GM10248 (cell line): ENCODE results near the gene DNAJC30.
"Not testable (repeated sequence)": the region's sequence is repeated elsewhere in the genome, so short reads cannot be mapped to it uniquely, and the experiment has no call there.

Experiments
- CTCF ChIA-PET: fragments of 300-600 bp; sonication (Branson Sonifier 250); formaldehyde crosslinking; extraction: SDS; loops from one replicate; lab custom pipeline; 2021; ENCODE audit warnings: antibody characterized with exemption; lab: Yijun Ruan, JAX
- POLR2A ChIA-PET: fragments of 350-650 bp; sonication (Branson Sonifier 250); formaldehyde crosslinking; extraction: SDS; loops from one replicate; lab custom pipeline; 2020; ENCODE audit warnings: antibody characterized with exemption; lab: Yijun Ruan, JAX
- DNase-seq: peaks from one replicate; pipeline ENCODE4 v3.0.0; 2012; ENCODE audit errors: extremely low spot score
- CTCF ChIP-seq: IDR thresholded peaks from 2 replicates; pipeline ENCODE4 v1.5.1; 2012; ENCODE audit warnings: mild to moderate bottlenecking, low read depth; ENCODE audit errors: extremely low read depth, missing control alignments, control extremely low read depth

Gene DNAJC30

GRCh38 chr7:73680501-73680900 is 2.8 kb downstream of the DNAJC30 start:
- ChIA-PET CTCF (no interaction called here), POLR2A (no interaction called here)
- no peak for DNase-seq
- no peak for TF ChIP-seq CTCF

DNA sequence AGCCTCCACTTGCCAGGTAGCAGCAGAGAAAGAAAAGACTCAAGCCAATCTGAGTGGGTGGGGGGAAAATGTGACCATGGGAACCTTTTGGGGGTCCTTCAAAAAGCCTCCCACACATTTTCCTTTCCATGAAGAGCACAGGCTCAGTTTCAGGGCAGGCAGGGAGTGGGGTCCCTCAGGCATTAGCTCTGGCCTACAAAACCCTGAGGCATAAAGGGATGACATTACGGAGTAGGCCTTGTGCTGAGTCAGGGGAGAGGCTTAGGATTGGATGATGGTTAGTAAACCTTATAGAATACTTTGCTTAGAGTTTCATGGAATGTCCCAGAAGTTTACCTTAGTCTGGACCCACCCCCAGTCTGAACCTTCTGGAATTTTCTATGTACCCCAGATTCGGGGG is 3.5 kb downstream of the DNAJC30 start:
- DNase-seq = no peak
- CTCF ChIA-PET = no interaction called here
- TF ChIP-seq CTCF = no peak
- POLR2A ChIA-PET = no interaction called here

GRCh38 chr7:73678862-73679261 is 4.4 kb downstream of the DNAJC30 start:
- DNase-seq = no peak
- no peak for TF ChIP-seq CTCF
- POLR2A ChIA-PET = no interaction called here
- CTCF ChIA-PET = no interaction called here

GRCh38 chr7:73676062-73676461 is 7.2 kb downstream of the DNAJC30 start:
- DNase-seq, POLR2A ChIA-PET: not testable (repeated sequence)
- CTCF ChIA-PET = interaction anchor here (0.8 kb wide), 1 partner anchor 8 kb away, joined by 3 read pairs; no protein-coding TSS in a partner anchor

DNA sequence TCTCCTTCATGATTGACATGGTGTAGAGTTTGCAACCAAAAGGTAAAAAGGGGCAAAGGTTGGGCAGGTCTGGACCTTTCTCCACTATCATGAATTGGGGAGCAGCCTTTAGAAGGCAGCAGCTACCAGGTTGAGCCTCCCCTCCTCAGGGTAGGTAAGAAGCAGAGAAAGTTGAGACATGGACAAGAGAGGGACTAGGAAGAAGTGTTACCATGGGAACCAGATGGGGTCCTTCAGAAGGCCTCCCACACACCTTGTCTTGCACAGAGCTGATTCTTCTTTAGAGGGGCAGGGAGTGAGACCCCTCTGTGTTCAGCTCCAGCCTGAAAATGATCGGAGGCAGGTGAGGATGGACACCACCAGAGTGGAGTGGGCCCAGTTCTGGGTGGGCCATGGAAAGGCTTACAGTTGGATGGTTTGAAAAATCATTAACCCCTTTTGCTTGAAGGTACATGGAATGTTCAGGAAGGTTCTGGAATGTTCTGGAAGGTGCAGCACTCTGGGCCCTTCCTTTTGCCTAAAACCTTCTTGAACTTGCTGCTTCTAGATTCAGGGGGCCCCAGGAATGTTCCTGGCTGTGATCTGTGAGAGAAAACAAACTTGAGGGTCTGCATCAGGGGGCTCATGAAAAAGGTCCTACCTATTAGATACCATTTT is 8.7 kb downstream of the DNAJC30 start:
- ChIA-PET POLR2A (interaction anchor here (0.5 kb wide), 1 partner anchor 74 kb away, joined by 5 read pairs; no protein-coding TSS in a partner anchor), CTCF (interaction anchor here (0.5 to 1.4 kb wide), 3 partner anchors 10 to 68 kb away, joined by 3 to 9 read pairs (median 3); no protein-coding TSS in a partner anchor)
- TF ChIP-seq CTCF = no peak
- DNase-seq = no peak

- no peak for TF ChIP-seq CTCF
- ChIA-PET CTCF (interaction anchor here (1.1 to 1.8 kb wide), 2 partner anchors 65 to 92 kb away, joined by 3 to 7 read pairs; no protein-coding TSS in a partner anchor), POLR2A (no interaction called here)
- DNase-seq = no peak
Observed at GRCh38 chr7:73671857-73672445, 11.3 kb downstream of the DNAJC30 start.

DNA sequence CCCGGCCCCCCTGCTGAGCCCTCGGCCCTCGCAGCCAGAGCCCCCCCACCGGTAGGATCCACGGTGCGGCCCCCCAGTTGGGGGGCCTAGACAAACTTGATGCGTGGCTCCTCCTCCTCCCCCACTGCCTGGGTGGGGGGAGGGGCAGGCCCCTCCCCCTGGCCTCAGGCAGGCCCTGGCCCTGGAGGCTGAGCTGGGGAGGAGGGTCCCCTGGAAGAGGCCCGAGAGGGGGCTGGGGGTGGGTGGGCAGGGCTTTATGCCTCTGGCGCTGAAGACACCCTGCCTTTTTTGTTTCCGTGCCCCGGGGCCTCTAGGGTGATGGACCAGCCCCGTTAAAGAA is 12.0 kb downstream of the DNAJC30 start:
- DNase-seq = no peak
- POLR2A ChIA-PET = no interaction called here
- CTCF ChIA-PET = interaction anchor here (1.1 kb wide), 1 partner anchor 92 kb away, joined by 3 read pairs; no protein-coding TSS in a partner anchor
- no peak for TF ChIP-seq CTCF
